Natural killer cell treated with Interleukin-12 subunit alpha and Interleukin-12 subunit beta and Interleukin-15 and Interleukin-18, amount 100 ng/mL, for 72 hours (primary cell): ENCODE data around the gene TGFB2. TPM values are rescaled to one million over a fixed set of nuclear protein-coding genes. Genes with fewer than 3 reads are reported as not detected.

Experiments
- ATAC-seq, 2 donors: fragments of 150-1000 bp; cut with Tn5 transposase in 1 of 2; sonication (Bioruptor Pico), chemical (Tn5 transposase) in 1 of 2; 2 replicates each; pipeline ENCODE4 v1.10.0; 2021
- DNase-seq: peaks from one replicate; pipeline ENCODE4 v3.0.0; 2022; ENCODE audit warnings: low spot score
- H3K27ac Mint-ChIP-seq, 2 donors: 1 replicate in 1 of 2; 2 replicates in 1 of 2; pipeline ENCODE4 v1.8.0; 2022; ENCODE audit warnings: mixed read lengths in 2 of 2, mild to moderate bottlenecking in 1 of 2, moderate library complexity in 1 of 2
- H3K27me3 Mint-ChIP-seq, 2 donors: 1 replicate in 1 of 2; 2 replicates in 1 of 2; pipeline ENCODE4 v1.8.0; 2022; ENCODE audit warnings: mixed read lengths in 2 of 2
- H3K36me3 Mint-ChIP-seq: one replicate; pipeline ENCODE4 v1.8.0; 2022; ENCODE audit warnings: mixed read lengths
- H3K4me1 Mint-ChIP-seq, 2 donors: 1 replicate in 1 of 2; 2 replicates in 1 of 2; pipeline ENCODE4 v1.8.0; 2022; ENCODE audit warnings: low read depth in 2 of 2, mixed read lengths in 2 of 2, mild to moderate bottlenecking in 1 of 2
- H3K4me3 Mint-ChIP-seq: one replicate; pipeline ENCODE4 v1.8.0; 2022; ENCODE audit warnings: mixed read lengths
- H3K9me3 Mint-ChIP-seq: 2 replicates; pipeline ENCODE4 v1.8.0; 2022; ENCODE audit warnings: mixed read lengths
- total RNA-seq, 2 donors: library from RNA; stranded (reverse); gene quantifications; one replicate each; pipeline ENCODE4 v1.2.3, GENCODE V29; 2022

The TGFB2 gene
- under 1 TPM in 1 of 2 donors, not detected in 1; 0.11 TPM for total RNA-seq

DNA sequence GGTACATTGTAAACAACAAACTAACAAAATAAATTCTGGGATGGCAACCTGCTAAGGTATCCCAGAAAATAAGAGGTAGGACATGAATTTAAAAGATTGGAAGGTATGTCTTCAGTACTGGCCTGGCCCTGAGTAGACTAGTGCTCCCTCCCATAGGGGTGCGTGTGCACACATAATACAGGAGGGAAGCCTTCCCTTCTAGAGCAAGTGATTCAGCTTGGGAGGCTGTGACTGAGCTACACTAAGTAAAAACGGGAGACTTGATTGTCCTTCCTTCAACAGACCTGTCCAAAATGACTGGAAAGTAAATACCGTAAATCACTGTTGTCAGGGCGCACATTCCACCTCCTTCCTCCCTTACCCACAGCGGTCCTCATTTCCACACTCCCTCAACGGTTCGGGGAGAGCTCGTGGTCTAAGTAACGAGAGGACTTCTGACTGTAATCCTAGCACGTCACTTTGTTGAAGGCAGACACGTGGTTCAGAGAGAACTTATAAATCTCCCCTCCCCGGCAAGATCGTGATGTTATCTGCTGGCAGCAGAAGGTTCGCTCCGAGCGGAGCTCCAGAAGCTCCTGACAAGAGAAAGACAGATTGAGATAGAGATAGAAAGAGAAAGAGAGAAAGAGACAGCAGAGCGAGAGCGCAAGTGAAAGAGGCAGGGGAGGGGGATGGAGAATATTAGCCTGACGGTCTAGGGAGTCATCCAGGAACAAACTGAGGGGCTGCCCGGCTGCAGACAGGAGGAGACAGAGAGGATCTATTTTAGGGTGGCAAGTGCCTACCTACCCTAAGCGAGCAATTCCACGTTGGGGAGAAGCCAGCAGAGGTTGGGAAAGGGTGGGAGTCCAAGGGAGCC lies at the start of gene TGFB2:
TSS of gene TGFB2 (plus strand) at position 523 of the 859 bp plus-strand sequence. CDS start 1,366 bp downstream, outside the sequence.
- Mint-ChIP-seq H3K4me1 (peaks cover 15 to 16% of the 10 kb centered on the region in 2 donors), H3K4me3 (no peak within 1 kb of the TSS), H3K27me3 (peaks cover 32 to 44% of the 10 kb centered on the region in 2 donors), H3K36me3 (no peaks in the 10 kb centered on the region), H3K9me3 (no peaks in the 10 kb centered on the region), H3K27ac (no peak within 1 kb of the TSS)
- ATAC-seq (peak; percentile 47 to 65), DNase-seq (no peak)

DNA sequence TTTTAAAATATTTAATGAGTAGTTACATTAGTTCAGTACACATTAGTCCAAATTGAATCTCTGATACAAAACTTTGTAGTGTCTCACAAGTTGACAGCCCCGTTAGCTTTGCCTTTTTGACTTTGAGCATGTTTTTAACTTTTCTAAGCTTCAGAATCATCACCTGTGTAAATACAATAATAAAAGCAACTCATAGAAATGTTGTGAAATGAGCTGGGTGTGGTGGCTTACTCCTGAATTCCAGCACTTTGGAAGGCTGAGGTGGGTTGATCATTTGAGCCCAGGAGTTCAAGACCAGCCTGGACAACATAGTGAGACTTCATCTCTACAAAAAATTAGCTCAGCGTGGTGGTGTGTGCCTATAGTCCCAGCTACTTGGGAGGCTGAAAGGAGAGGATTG lies 49.0 kb upstream of the TGFB2 start:
- no peak overlapping the region for H3K4me3 Mint-ChIP-seq
- H3K9me3 Mint-ChIP-seq, result no peaks in the 10 kb centered on the region
- H3K27ac Mint-ChIP-seq, result no peak overlapping the region
- ATAC-seq (no peak), DNase-seq (no peak)
- no peaks in the 10 kb centered on the region for H3K36me3 Mint-ChIP-seq
- H3K4me1 Mint-ChIP-seq, result peaks cover 0 to 11% of the 10 kb centered on the region in 2 donors
- no peaks in the 10 kb centered on the region for H3K27me3 Mint-ChIP-seq

DNA sequence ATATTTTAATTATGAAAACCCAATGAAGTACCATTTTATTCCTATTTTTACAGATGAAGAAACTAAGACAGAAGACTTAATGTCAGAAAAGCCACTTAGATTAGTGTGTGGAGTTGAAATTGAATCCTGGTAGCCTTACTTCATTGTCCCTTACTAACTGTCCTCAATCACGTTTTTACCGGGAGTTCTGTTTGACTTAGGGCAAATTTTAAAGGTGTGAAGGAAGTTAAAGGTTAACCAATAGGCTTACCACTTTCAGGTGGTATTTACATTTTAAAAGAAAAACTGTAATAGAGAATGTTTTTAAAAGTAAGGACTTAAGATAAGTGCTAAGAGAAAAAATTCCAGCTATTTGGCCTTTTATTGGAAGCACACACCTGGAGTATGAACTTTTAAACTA lies 47.7 kb upstream of the TGFB2 start:
- ATAC-seq, result no peak
- Mint-ChIP-seq H3K4me1 (peaks cover 0 to 11% of the 10 kb centered on the region in 2 donors), H3K4me3 (no peak overlapping the region), H3K9me3 (no peaks in the 10 kb centered on the region), H3K36me3 (no peaks in the 10 kb centered on the region), H3K27me3 (no peaks in the 10 kb centered on the region), H3K27ac (no peak overlapping the region)
- DNase-seq, result no peak

DNA sequence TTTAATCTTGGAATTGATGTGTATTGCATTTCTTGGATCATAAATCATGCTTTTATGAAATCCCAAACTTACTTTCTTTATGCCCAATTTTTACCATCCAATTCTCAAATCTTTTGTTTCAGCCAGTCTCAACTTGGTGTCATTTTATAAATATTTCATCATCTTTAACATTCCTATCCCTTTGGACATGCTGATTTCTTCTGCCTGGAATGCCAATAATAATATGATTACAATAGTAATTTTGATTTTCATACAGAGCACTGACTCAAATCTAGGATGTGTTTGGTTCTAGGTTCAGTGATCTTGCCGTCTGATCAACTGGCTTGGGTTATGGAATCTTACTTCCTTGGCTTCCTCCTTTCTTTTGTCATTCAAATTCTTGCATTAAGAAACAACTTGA lies 47.3 kb upstream of the TGFB2 start:
- Mint-ChIP-seq H3K36me3 (no peaks in the 10 kb centered on the region), H3K4me3 (no peak overlapping the region), H3K9me3 (no peaks in the 10 kb centered on the region), H3K27me3 (no peaks in the 10 kb centered on the region), H3K27ac (no peak overlapping the region), H3K4me1 (peaks cover 0 to 11% of the 10 kb centered on the region in 2 donors)
- DNase-seq, result no peak
- ATAC-seq, result no peak

DNA sequence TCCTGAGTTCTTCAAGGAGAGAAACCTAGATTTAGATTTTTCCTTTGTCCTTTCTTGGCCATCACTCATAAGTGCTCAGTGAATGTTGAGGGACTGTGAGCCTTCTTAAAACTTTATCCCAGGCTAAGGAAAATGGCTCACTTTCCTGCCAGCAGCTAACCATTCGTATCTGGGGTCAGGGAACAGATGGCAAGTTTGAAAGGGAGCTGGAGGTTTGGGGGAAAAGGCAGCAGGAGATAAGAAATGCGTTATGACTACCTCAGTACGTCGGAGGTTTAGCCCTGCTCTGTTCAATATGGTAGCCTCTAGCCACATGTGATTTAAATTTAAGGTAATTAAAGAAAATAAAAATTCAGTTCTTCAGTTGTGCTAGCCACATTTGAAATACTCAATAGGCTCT lies 46.7 kb upstream of the TGFB2 start:
- no peak for ATAC-seq
- Mint-ChIP-seq H3K9me3 (no peaks in the 10 kb centered on the region), H3K27ac (no peak overlapping the region), H3K27me3 (no peaks in the 10 kb centered on the region), H3K36me3 (no peaks in the 10 kb centered on the region), H3K4me1 (peaks cover 0 to 11% of the 10 kb centered on the region in 2 donors), H3K4me3 (no peak overlapping the region)
- no peak for DNase-seq

DNA sequence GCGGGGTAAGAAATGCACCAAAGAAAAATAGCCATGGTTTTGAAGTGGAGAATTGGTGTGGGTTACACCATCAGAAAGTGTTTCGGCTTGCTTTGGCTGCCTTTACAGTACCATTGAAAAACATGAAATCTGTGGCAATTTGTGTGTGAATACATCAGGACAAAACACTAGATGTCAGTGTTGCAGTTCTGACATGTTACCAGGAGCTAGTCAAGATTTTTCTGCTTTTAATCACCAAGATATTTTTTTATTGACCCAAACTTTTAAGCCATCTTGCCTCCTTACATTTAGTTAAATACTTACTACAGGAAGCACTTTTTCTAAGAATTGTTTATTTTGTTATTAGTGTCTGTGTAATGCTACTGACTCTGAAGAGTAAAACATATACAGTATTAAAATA lies 45.7 kb upstream of the TGFB2 start:
- Mint-ChIP-seq H3K27ac (no peak overlapping the region), H3K4me1 (peaks cover 0 to 11% of the 10 kb centered on the region in 2 donors), H3K36me3 (no peaks in the 10 kb centered on the region), H3K9me3 (no peaks in the 10 kb centered on the region), H3K27me3 (no peaks in the 10 kb centered on the region), H3K4me3 (no peak overlapping the region)
- ATAC-seq, result no peak
- no peak for DNase-seq

DNA sequence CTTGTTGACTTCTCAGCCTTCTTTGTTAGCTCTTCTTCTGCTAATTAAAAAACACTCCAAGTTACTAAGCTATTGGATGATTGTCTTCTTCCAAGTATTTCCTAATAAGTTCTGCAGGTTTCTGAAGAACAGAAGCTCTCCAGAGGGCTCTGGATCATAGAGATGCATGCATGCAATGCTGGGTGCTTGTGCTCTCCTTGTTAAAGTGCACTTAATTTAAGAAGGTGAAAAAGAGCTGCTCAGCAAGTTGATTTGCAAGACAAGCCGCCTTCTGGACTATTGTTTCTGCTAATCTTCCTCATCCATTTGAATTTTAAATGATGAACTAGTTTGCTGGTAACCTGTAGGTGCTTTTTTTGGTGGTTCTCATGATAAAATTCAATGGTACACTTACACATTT lies 43.9 kb upstream of the TGFB2 start:
- Mint-ChIP-seq H3K9me3 (no peaks in the 10 kb centered on the region), H3K4me1 (peaks cover 0 to 11% of the 10 kb centered on the region in 2 donors), H3K4me3 (no peak overlapping the region), H3K36me3 (no peaks in the 10 kb centered on the region), H3K27ac (no peak overlapping the region), H3K27me3 (no peaks in the 10 kb centered on the region)
- ATAC-seq, result no peak
- DNase-seq, result no peak

DNA sequence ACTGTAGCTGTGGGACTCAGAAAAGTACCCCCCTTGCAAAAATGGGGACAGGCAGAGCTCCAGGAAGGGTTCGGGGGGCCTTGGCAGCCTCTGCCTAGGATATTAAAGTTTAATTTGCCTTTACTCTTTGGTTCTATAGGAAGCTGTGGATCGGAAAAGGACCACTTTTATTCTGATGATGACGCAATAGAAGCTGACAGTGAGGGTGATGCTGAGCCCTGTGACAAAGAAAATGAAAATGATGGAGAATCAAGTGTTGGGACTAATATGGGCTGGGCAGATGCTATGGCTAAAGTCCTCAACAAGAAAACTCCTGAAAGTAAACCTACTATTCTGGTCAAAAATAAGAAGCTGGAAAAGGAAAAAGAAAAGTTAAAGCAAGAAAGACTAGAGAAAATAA lies 43.0 kb upstream of the TGFB2 start:
- H3K27ac Mint-ChIP-seq, result no peak overlapping the region
- peaks cover 1% of the 10 kb centered on the region for H3K36me3 Mint-ChIP-seq
- DNase-seq, result no peak
- peaks cover 0 to 7% of the 10 kb centered on the region in 2 donors for H3K4me1 Mint-ChIP-seq
- no peak overlapping the region for H3K4me3 Mint-ChIP-seq
- no peaks in the 10 kb centered on the region for H3K9me3 Mint-ChIP-seq
- H3K27me3 Mint-ChIP-seq, result no peaks in the 10 kb centered on the region
- no peak for ATAC-seq

DNA sequence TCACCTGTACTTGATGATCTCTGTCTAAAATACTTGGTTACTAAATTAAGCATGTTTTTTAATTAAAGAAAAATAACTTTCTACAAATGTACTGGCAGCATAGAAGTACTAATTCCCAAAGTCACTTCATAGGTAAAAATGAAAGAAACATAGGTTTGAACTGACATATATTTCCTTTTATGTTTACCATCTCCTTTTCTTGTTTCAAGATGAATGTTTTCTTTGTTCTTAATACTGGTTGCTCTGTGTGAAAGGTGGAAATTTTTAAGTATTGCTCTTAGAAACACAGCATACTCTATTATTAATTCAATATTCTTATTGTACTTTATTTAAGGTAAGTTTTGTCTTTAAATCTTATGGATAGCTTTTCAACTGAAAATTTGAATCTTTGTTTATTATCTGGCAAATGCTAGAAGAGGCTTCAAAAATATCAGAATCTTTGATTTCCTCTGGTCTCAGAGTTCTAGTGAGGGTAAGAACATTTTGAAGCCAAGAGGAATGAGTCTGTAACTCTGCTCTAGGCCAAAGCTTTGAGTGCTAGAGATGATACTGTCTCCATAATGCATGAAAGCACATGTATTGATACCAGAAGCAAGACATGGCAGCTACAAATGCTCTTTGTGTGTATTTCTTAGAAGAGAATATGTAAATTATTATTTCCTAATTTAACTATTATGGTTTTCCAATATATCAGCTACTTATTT lies 41.8 kb upstream of the TGFB2 start:
- DNase-seq (no peak), ATAC-seq (no peak)
- Mint-ChIP-seq H3K4me3 (no peak overlapping the region), H3K27ac (no peak overlapping the region), H3K4me1 (peaks cover 0 to under 1% of the 10 kb centered on the region in 2 donors), H3K36me3 (peaks cover 9% of the 10 kb centered on the region), H3K9me3 (no peaks in the 10 kb centered on the region), H3K27me3 (no peaks in the 10 kb centered on the region)

DNA sequence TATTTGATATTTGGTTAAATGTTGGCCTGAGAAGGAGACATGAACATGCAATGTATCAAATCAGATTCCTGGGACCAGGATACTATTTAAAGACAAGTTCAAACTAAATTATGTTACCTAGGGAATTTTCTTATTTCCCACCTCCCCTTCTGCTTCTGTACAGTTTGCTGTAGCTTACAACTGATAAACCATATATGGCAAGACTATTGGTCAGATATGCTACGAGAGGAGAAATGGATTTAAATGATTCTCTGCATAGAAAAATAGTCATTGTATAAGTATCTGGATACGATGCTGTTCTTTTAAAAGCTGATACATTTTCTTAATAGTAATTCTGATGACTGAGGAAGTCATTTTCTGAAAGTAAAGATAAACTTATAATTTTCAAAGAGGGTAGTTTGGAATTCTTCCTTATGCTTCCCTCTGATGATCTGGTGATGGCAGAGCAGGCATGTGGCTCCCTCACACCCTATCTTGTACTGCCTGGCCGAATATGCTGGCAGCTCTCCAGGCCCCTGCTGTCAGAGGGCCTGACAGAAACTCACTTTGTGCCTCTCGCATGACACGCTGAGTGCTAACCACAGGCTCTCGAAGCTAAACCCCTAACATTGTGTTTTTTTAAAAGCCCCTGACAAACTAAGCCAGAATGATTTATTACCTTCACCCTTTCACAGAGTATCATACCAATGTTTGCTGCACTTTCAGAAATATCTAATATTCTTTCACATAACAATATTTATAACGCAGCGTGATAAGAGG lies 40.7 kb upstream of the TGFB2 start:
- no peaks in the 10 kb centered on the region for H3K9me3 Mint-ChIP-seq

DNA sequence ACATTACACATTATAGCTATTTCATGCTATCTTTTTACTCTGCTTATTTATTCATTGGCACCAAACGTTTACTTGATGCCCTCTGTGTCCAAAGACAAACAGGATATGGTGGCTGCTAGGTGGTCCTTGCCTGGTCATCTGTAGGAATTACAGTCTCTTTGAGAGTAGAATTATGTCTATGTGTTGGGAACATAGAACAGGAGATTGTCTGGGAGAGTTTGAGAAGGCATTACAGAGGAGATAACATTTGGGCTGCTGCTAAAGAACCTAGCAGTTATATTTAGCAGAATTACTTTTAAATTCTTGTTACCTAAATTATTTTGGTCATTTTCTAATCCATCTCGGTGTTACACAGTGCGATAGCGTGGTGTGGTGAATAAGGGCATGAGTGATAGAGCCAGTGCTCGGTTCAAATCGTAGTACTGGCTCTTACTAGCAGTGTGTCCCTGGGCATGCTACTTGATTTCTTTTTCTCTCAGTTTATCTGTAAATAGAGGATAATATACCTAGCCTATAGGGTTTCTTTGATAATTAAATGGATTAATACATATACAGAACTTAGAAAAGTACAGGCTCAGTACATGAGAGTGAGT lies 39.6 kb upstream of the TGFB2 start:
- H3K9me3 Mint-ChIP-seq, result no peaks in the 10 kb centered on the region
- ATAC-seq, result no peak
- H3K4me3 Mint-ChIP-seq, result no peak overlapping the region
- no peaks in the 10 kb centered on the region for H3K27me3 Mint-ChIP-seq
- H3K27ac Mint-ChIP-seq, result no peak overlapping the region
- H3K4me1 Mint-ChIP-seq, result no peaks in the 10 kb centered on the region
- DNase-seq, result no peak
- peaks cover 9% of the 10 kb centered on the region for H3K36me3 Mint-ChIP-seq

More for the DNA sequence above, 40.7 kb upstream of the TGFB2 start:
- ATAC-seq (no peak), DNase-seq (no peak)
- Mint-ChIP-seq H3K36me3 (peaks cover 9% of the 10 kb centered on the region), H3K27ac (no peak overlapping the region), H3K4me1 (no peaks in the 10 kb centered on the region), H3K4me3 (no peak overlapping the region), H3K27me3 (no peaks in the 10 kb centered on the region)

DNA sequence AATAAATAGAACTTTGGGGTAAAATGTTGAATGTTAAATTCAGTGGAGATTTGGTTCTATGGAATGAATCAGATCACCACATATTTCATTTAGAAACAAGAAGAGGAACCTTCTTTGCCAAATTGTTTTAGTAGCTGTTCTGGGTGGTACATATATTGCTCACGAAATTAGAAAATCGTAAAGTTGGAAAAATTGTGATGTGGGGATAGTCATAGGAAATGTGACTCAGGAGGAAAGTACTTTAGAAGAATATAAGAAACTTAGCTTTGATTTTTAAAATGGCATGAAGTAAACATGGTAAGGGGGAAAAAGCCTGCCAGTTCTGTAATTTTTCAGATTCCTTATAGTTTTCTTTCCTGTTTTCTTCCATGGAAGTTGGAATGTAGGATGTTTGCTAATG lies 32.6 kb upstream of the TGFB2 start:
- Mint-ChIP-seq H3K4me1 (no peaks in the 10 kb centered on the region), H3K36me3 (peaks cover 17% of the 10 kb centered on the region)
- no peak for ATAC-seq

DNA sequence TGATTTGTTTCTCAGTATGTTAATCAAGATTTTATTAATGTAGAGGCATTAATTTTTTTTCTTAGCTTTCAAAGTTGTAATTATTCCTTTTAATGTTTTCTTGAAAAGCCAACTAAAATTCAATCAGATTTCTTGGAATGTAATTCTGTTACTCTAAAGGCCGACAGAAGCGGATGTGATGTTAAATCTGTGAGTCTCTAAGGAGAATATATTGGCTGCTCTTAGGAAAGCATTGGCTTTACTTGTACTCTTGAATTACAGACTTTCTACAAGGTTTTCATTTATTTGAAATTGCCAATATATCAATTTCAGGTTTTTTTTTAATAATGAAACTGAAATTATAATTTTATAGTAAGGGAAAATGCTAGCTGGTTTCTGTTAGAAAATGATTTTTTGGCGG lies 30.8 kb upstream of the TGFB2 start:
- no peaks in the 10 kb centered on the region for H3K4me1 Mint-ChIP-seq
- no peak overlapping the region for H3K27ac Mint-ChIP-seq
- ATAC-seq (no peak), DNase-seq (no peak)
- peaks cover 13% of the 10 kb centered on the region for H3K36me3 Mint-ChIP-seq
- no peak overlapping the region for H3K4me3 Mint-ChIP-seq
- no peaks in the 10 kb centered on the region for H3K27me3 Mint-ChIP-seq
- H3K9me3 Mint-ChIP-seq, result no peaks in the 10 kb centered on the region

More for the DNA sequence above, 32.6 kb upstream of the TGFB2 start:
- Mint-ChIP-seq H3K27me3 (no peaks in the 10 kb centered on the region), H3K9me3 (no peaks in the 10 kb centered on the region), H3K27ac (no peak overlapping the region), H3K4me3 (no peak overlapping the region)
- DNase-seq, result no peak
